Suprapubic skin (tissue), 3 donors: ENCODE results near the gene COL23A1.

Experiments used
- POLR2A ChIP-seq, 2 donors: fragments of 450-650 bp; IDR thresholded peaks; one replicate each; pipeline ENCODE4 v1.6.1; 2017; ENCODE audit warnings: antibody characterized with exemption in 2 of 2, mild to moderate bottlenecking in 2 of 2, moderate library complexity in 2 of 2
- TF ChIP-seq, protein P1 (sequence below), 2 donors: fragments of 200-600 bp in 1 of 2; fragments of 450-650 bp in 1 of 2; sonication (generic) in 1 of 2; IDR thresholded peaks; one replicate each; pipeline ENCODE4 v1.5.1; 2016 to 2019; ENCODE audit warnings: antibody characterized with exemption in 2 of 2, mild to moderate bottlenecking in 1 of 2, moderate library complexity in 1 of 2

DNA sequence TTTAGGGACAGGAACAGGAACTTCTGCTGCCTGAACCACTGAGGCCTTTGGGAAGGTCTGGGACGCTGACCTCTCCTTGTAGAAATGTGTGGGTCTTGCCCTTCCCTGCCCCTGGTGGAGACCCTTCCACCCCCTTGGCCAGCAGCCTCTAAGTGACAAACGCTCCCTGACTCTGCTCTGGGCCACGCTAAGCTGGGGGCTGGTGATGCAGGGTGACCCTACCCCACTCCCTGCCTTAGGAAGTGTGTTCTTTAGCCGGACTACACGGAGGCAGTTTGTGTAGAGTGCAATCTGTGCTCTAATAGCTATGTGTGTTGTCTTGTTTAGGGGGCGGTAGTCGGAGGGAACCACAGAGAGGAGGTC lies 123.0 kb downstream of the COL23A1 start:
- TF ChIP-seq, protein P1, sequence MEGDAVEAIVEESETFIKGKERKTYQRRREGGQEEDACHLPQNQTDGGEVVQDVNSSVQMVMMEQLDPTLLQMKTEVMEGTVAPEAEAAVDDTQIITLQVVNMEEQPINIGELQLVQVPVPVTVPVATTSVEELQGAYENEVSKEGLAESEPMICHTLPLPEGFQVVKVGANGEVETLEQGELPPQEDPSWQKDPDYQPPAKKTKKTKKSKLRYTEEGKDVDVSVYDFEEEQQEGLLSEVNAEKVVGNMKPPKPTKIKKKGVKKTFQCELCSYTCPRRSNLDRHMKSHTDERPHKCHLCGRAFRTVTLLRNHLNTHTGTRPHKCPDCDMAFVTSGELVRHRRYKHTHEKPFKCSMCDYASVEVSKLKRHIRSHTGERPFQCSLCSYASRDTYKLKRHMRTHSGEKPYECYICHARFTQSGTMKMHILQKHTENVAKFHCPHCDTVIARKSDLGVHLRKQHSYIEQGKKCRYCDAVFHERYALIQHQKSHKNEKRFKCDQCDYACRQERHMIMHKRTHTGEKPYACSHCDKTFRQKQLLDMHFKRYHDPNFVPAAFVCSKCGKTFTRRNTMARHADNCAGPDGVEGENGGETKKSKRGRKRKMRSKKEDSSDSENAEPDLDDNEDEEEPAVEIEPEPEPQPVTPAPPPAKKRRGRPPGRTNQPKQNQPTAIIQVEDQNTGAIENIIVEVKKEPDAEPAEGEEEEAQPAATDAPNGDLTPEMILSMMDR (IDR thresholded peaks at IDR 0.05): no peak
- TF ChIP-seq POLR2A (IDR thresholded peaks at IDR 0.05): no peak
